ENCODE measurements around the gene ACOT7.

Gene ACOT7

DNA sequence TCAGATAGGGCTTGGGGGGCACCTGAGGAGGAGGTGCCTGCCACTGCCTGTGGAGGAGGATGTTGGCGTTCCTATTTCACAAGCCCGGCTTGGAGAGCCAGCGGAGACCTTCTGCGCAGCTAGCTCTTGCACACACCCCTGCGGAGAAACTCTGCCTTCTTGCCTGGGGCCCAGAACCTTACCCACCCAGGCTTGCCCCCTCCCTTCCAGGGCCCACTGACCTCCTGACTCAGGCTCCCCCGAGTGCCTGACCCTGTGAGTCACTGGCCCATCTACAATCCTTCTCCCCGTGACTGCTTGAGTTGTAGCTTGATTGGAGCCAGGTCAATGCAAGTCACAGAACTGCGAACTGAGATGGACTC lies 22.7 kb upstream of the ACOT7 start:
- no peak for DNase-seq (ENCODE audit: low read depth)
- TF ChIP-seq, protein P1, sequence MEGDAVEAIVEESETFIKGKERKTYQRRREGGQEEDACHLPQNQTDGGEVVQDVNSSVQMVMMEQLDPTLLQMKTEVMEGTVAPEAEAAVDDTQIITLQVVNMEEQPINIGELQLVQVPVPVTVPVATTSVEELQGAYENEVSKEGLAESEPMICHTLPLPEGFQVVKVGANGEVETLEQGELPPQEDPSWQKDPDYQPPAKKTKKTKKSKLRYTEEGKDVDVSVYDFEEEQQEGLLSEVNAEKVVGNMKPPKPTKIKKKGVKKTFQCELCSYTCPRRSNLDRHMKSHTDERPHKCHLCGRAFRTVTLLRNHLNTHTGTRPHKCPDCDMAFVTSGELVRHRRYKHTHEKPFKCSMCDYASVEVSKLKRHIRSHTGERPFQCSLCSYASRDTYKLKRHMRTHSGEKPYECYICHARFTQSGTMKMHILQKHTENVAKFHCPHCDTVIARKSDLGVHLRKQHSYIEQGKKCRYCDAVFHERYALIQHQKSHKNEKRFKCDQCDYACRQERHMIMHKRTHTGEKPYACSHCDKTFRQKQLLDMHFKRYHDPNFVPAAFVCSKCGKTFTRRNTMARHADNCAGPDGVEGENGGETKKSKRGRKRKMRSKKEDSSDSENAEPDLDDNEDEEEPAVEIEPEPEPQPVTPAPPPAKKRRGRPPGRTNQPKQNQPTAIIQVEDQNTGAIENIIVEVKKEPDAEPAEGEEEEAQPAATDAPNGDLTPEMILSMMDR (IDR thresholded peaks at IDR 0.05; ENCODE audit: low read depth, low read length, missing control alignments): no peak
- H3K4me3 ChIP-seq (ENCODE audit: low read depth, low read length): no peak overlapping the region

DNA sequence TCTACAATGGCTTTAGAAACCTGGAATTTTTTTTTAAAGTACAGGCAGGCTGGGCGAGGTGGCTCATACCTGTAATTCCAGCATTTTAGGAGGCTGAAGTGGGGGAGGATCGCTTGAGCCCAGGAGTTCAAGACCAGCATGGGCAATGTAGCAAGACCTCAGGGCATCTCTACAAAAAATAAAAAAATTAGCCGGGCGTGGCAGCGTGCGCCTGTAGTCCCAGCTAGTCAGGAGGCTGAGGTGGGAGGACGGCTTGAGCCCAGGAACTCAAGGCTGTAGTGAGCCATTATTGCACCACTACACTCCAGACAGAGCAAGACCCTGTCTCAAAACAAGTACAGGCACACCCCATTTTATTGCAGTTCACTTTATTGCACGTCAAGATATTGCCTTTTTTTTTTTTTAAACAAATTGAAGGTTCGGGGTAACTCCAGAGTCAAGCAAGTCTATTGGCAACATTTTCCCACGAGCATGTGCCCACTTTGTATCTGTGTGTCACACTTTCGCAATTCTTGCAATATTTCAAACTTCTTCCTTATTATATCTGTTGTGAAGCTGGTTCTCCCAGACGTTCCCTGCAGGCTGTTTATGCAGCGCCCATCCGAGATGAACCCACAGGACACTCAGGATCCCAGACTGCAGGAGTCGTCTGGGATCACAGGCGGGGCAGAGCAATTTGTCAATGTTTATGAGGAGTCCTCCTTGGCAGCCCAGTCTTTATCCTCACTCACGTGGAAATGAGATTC lies 21.5 kb upstream of the ACOT7 start:
- TF ChIP-seq, protein P1 (IDR thresholded peaks at IDR 0.05; ENCODE audit: low read depth, low read length, missing control alignments): no peak
- no peak overlapping the region for H3K4me3 ChIP-seq (ENCODE audit: low read depth, low read length)
- no peak for DNase-seq (ENCODE audit: low read depth)

DNA sequence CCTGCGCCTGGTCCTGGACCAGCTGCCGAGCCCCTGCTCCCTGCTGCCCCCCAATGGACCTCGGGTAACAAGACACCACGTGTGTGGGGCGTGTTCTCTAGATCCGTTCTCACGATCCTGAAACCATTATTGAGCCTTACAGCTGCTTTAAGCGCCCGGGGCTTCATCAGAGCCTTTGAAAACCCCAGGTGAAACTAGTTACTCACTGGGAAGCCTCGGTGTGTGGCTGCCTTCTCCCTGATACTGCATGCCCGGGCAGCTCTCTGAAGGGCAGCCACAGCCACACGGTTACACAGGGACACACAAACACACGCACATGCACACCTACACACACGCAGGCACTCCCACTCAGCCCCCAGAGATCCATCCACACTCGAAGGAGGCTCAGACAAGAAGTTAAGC lies 20.9 kb upstream of the ACOT7 start:
- TF ChIP-seq, protein P1 (IDR thresholded peaks at IDR 0.05; ENCODE audit: low read depth, low read length, missing control alignments): peak; percentile 73
- DNase-seq (ENCODE audit: low read depth): peak; percentile 39
- H3K4me3 ChIP-seq (ENCODE audit: low read depth, low read length): no peak overlapping the region

DNA sequence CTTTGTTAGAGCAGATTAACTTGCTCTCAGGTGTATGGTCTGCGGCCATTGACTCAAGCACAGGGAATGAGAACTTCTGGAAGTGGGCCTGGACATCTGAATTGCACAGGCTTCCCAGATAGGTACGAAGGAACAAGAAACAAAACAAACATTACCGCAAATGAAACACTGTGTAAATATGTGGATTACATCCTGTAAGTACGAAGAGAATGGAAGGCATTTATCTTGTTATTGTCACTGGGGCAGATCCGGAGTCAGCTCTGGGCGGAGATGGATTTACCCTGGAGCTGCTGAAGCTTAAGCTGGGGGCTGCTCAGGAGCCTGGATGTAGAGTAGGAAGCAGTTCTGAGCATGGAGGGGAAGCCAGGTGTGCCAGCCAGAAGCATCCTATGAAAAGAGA lies 19.3 kb upstream of the ACOT7 start:
- H3K4me3 ChIP-seq (ENCODE audit: low read depth, low read length): no peak overlapping the region
- TF ChIP-seq, protein P1 (IDR thresholded peaks at IDR 0.05; ENCODE audit: low read depth, low read length, missing control alignments): no peak
- no peak for DNase-seq (ENCODE audit: low read depth)

DNA sequence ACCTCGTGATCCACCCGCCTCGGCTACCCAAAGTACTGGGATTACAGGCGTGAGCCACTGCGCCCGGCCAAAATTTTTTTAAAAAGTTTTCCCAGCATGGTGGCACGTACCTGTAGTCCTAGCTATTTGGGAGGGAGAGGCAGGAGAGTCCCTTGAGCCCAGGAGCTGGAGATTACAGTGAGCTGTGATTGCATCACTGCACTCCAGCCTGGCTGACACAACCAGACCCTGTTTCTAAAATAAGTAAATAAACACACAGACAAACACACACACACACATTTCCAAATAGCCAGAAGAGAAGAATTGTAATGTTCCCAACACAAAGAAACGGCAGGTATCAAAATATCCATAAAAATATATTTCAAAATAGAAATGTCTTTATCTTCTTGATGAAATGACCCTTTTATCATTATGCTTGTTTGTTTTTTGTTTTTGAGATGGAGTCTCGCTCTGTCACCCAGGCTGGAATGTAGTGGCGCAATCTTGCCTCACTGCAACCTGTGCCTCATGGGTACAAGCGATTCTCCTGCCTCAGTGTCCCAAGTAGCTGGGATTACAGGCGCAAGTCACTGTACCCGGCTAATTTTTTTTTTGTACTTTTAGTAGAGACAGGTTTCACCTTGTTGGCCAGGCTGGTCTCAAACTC lies 16.8 kb upstream of the ACOT7 start:
- TF ChIP-seq, protein P1 (IDR thresholded peaks at IDR 0.05; ENCODE audit: low read depth, low read length, missing control alignments): no peak
- H3K4me3 ChIP-seq (ENCODE audit: low read depth, low read length): no peak overlapping the region
- no peak for DNase-seq (ENCODE audit: low read depth)

DNA sequence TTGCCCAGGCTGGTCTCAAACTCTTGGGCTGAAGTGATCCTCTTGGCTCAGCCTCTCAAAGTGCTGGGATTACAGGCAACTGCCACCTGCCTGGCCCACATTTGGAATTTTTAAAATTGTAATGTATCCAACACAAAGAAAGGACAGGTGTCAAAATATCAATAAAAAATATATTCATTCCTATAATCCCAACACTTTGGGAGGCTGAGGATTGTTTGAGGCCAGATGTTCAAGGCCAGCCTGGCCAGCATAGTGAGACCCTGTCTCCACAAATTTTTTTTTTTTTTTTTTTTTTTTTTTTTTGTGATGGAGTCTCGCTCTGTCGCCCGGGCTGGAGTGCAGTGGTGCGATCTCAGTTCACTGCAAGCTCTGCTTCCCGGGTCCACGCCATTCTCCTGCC lies 16.2 kb upstream of the ACOT7 start:
- TF ChIP-seq, protein P1 (IDR thresholded peaks at IDR 0.05; ENCODE audit: low read depth, low read length, missing control alignments): no peak
- H3K4me3 ChIP-seq (ENCODE audit: low read depth, low read length): no peak overlapping the region
- no peak for DNase-seq (ENCODE audit: low read depth)

DNA sequence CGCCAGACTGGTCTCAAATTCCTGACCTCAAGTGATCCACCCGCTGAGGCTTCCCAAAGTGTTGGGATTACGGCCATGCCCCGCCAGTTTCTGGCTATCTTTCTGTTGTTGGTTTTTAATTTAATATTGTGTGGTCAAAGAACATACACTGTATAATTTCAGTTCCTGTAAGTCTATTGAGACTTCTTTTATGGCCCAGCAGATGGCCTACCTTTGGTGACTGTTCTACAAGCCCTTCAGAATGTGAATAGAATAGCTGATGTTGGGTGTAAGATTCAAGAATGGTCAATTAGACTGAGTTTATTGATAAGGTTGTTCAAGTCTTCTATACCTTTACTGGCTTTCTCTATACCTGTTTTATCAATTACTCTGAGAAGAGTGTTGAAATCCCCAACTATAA lies 15.5 kb upstream of the ACOT7 start:
- TF ChIP-seq, protein P1 (IDR thresholded peaks at IDR 0.05; ENCODE audit: low read depth, low read length, missing control alignments): no peak
- H3K4me3 ChIP-seq (ENCODE audit: low read depth, low read length): no peak overlapping the region
- DNase-seq (ENCODE audit: low read depth): no peak
